ENCODE measurements around the gene BOLL. TPM values are rescaled to one million over a fixed set of nuclear protein-coding genes. Genes with fewer than 3 reads are reported as not detected.
A peak's percentile ranks its signal among the peaks of the same experiment; 100 is the strongest.
"Not testable (repeated sequence)": the region's sequence is repeated elsewhere in the genome, so short reads cannot be mapped to it uniquely, and the experiment has no call there.

Gene BOLL, protein sequence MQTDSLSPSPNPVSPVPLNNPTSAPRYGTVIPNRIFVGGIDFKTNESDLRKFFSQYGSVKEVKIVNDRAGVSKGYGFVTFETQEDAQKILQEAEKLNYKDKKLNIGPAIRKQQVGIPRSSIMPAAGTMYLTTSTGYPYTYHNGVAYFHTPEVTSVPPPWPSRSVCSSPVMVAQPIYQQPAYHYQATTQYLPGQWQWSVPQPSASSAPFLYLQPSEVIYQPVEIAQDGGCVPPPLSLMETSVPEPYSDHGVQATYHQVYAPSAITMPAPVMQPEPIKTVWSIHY
- not detected for total RNA-seq

DNA sequence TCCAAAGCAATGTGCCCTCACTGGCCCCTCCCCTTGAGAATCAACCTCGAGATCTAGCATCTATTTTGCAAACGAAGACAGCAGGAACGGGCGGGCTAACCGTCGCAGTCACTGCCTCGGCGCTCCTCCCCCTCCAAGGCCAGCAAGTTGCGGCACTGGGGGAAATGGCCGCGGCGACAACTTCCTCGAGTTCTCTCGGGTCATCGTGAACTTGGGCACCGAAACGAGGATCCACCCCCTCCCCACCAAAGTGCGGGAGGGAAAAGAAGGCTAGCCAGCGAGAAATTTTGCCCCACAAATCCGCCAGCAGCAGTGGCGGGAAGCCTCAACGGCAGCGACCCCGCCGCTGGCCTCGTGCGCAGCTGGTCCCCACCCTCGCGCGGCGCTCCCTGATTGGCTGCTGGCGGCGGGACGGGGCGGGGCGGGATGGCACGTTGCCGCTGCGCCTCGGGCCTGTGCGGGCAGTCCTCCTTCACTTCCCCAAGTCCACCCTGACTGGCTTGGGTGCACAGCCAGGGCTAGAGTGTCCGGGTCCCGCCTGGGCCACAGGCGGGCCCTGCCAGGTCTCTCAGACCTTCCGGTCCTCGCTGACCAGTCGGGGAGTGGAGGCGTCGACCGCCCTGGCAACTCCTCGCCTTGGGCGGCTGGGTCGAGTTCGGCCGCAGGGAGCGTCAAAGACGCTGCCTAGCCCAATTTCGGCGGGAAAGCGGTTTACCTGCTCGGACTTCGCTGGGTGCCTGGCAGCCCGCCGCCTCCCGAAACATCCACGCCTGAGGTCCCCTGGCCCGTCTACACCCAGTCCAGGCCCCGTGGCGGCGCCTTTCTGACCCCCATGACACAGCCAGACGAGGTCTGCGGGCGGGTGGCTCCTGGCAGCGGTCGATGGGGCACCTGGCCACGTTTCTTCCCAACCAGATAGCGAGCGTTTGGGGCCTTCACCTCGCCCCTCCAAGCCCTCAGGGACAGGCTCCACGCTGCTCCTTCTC is at the start of gene BOLL:
BOLL (minus strand) TSS at position 364 of the 986 bp plus-strand sequence. CDS start 3,469 bp downstream, outside the sequence.
- Mint-ChIP-seq H3K4me3 (peak within 1 kb of the TSS; percentile 67), H3K4me1 (peaks cover 2% of the 10 kb centered on the region), H3K27ac (no peak within 1 kb of the TSS), H3K36me3 (ENCODE audit: low read depth) (no peaks in the 10 kb centered on the region), H3K27me3 (peaks cover 17% of the 10 kb centered on the region), H3K9me3 (ENCODE audit: low read depth) (no peaks in the 10 kb centered on the region)
- DNase-seq (no peak), ATAC-seq (no peak)
- POLR2A ChIA-PET = no interaction called here
- CTCF ChIA-PET = interaction anchor here (0.7 to 2.6 kb wide), 5 partner anchors 23 to 512 kb away, joined by 3 to 12 read pairs (median 3); no protein-coding TSS in a partner anchor
- intact Hi-C loops (cut with DNase I, micrococcal nuclease) = loop anchor here in 1 of 2 experiments (10.0 kb wide), 1 partner anchor 770 kb away; no protein-coding TSS in a partner anchor

DNA sequence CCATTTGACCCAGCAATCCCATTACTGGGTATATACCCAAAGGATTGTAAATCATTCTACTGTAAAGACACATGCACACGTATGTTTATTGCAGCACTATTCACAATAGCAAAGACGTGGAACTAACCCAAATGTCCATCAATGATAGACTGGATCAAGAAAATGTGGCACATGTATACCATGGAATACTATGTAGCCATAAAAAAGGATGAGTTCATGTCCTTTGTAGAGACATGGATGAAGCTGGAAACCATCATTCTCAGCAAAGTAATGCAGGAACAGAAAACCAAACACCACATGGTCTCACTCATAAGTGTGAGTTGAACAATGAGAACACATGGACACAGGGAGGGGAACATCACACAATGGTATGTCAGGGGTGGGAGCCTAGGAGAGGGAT is 49.7 kb upstream of the BOLL start:
- ATAC-seq, H3K27ac Mint-ChIP-seq, H3K4me3 Mint-ChIP-seq, POLR2A ChIA-PET, CTCF ChIA-PET, DNase-seq, H3K27me3 Mint-ChIP-seq: not testable (repeated sequence)
- Mint-ChIP-seq H3K36me3 (ENCODE audit: low read depth) (peaks cover 11% of the 10 kb centered on the region), H3K4me1 (peaks cover 30% of the 10 kb centered on the region), H3K9me3 (ENCODE audit: low read depth) (peaks cover 15% of the 10 kb centered on the region)
- intact Hi-C loops (cut with DNase I, micrococcal nuclease) = loop anchor here in 1 of 2 experiments (5.0 kb wide), 2 partner anchors 103 to 118 kb away; no protein-coding TSS in a partner anchor

DNA sequence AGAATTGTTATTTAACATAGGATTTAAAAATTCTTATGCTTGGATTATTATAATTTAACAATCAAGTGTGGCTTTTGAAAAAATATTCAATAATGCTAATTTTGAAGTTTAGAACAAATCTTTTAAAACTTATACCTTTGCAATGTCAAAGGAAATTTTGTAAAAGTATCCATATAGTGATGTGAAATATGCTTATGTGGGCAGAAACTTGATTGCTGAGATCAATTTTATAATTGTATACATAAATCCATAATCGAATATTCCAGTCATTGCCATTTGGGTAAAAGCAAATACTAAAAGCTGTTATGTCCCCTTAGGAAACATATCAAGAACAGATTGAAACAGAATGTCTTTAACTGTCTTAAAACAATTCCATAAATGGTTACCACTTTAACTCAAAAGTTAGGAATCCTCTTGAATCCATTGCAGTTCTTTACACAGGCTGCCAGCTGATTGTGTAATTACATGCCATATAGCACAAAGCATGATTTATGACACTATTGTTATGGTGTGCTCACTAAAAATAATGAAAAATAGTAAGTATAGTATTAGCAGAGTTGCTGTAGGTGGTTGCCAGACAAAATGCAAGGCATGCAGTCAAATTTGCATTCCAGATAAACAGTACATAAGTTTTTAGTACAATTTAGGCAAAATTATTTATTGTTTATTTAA is 43.5 kb upstream of the BOLL start:
- DNase-seq (no peak), ATAC-seq (no peak)
- peaks cover 15% of the 10 kb centered on the region for H3K9me3 Mint-ChIP-seq (ENCODE audit: low read depth)
- ChIA-PET CTCF (interaction anchor here (2.4 kb wide), 1 partner anchor 9 kb away, joined by 11 read pairs; no protein-coding TSS in a partner anchor), POLR2A (no interaction called here)
- H3K27me3 Mint-ChIP-seq = no peaks in the 10 kb centered on the region
- intact Hi-C loops (cut with DNase I, micrococcal nuclease) = no loop called here
- no peak overlapping the region for H3K4me3 Mint-ChIP-seq
- H3K36me3 Mint-ChIP-seq (ENCODE audit: low read depth) = peaks cover 11% of the 10 kb centered on the region
- peaks cover 8% of the 10 kb centered on the region for H3K4me1 Mint-ChIP-seq
- H3K27ac Mint-ChIP-seq = no peak overlapping the region

DNA sequence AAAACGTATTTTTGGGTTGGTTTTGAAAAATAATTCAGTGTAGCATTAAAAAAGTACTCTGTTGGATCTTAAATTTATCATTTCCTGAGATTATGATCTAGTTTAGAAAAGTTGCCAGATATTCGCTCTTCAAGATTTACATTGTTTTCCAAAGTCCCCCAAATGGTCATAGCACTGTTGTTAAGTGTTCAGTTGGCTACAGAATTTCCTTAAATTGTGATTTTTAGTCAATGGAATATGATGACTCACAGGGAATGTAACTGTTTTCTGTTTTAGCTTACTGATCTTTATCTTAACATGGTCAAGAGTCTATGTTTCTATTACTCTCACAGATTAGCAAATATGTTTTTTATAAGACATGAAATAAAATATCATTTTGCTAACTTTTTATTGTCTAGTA is 42.5 kb upstream of the BOLL start:
- Mint-ChIP-seq H3K36me3 (ENCODE audit: low read depth) (peaks cover 11% of the 10 kb centered on the region), H3K27ac (no peak overlapping the region), H3K4me1 (peaks cover 9% of the 10 kb centered on the region), H3K4me3 (no peak overlapping the region), H3K27me3 (no peaks in the 10 kb centered on the region), H3K9me3 (ENCODE audit: low read depth) (peaks cover 13% of the 10 kb centered on the region)
- DNase-seq (no peak), ATAC-seq (no peak)
- ChIA-PET POLR2A (no interaction called here), CTCF (interaction anchor here (0.6 to 1.5 kb wide), 2 partner anchors 14 to 20 kb away, joined by 3 to 4 read pairs; no protein-coding TSS in a partner anchor)
- intact Hi-C loops (cut with DNase I, micrococcal nuclease) = no loop called here

DNA sequence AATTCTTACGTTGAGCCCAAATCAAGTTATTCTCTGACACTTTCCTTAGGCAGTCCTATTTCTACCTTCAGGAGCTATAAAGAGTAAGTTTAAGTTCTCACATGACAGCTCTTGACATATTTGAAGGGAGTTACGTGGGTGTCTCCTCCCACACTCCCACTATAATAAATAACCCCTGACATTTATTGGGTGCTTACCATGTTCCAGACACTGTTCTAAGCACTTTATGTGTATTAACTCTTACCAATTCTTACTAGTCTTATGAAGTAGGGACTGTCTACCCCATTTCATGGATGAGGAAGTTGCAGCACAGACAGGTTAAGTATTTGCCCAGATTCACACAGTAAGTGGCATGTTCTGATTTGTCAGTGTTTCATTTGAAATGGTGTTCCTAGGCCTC is 37.2 kb upstream of the BOLL start:
- CTCF ChIA-PET = interaction anchor here (0.7 to 1.4 kb wide), 4 partner anchors 8 to 170 kb away, joined by 3 to 4 read pairs (median 4); no protein-coding TSS in a partner anchor

DNA sequence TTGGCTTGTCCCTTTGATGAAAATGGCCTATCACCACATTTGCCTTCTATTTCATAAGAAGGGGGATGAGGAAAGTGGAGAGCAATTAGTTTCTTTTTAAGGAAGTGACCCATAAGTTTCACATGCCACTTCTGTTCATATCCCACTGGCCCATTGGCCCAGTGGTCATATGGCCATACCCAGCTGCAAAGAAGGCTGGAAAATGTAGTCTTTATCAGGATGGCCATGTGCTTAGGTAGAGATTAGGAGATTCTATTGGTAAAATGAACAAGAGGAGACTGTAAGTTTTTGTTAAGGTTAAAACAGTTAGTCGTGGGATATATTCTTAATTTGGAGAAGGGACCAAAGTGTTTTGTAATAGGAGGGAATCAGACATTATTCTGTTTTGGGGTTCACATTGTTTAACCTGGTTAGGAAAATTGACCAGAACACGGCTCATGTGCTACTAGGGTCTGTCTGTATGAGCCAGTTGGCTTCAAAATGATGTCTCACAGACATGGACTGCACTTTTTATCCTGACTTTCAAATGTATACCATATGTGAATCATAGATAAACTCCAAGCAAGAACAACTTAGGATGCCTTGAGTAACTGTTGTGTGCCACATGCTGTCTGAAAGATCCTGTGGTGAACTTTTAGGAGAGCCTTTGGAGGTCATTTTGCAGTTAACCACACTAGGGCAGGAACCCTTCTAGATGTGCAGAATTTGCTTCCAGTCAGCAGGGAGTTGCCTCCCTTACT is 36.6 kb upstream of the BOLL start:
- Mint-ChIP-seq H3K4me3 (no peak overlapping the region), H3K4me1 (peaks cover 43% of the 10 kb centered on the region), H3K36me3 (ENCODE audit: low read depth) (peaks cover 2% of the 10 kb centered on the region), H3K27ac (no peak overlapping the region), H3K9me3 (ENCODE audit: low read depth) (no peaks in the 10 kb centered on the region), H3K27me3 (no peaks in the 10 kb centered on the region)
- intact Hi-C loops (cut with DNase I, micrococcal nuclease) = no loop called here
- DNase-seq (no peak), ATAC-seq (no peak)
- ChIA-PET POLR2A (no interaction called here), CTCF (interaction anchor here (0.7 to 1.5 kb wide), 4 partner anchors 12 to 171 kb away, joined by 3 to 4 read pairs (median 4); no protein-coding TSS in a partner anchor)

More for the DNA sequence above, 37.2 kb upstream of the BOLL start:
- peaks cover 43% of the 10 kb centered on the region for H3K4me1 Mint-ChIP-seq
- H3K36me3 Mint-ChIP-seq (ENCODE audit: low read depth) = peaks cover 2% of the 10 kb centered on the region
- H3K27me3 Mint-ChIP-seq = no peaks in the 10 kb centered on the region
- no peak overlapping the region for H3K4me3 Mint-ChIP-seq
- intact Hi-C loops (cut with DNase I, micrococcal nuclease) = no loop called here
- H3K9me3 Mint-ChIP-seq (ENCODE audit: low read depth) = no peaks in the 10 kb centered on the region
- H3K27ac Mint-ChIP-seq = no peak overlapping the region
- POLR2A ChIA-PET = no interaction called here
- DNase-seq (no peak), ATAC-seq (no peak)

DNA sequence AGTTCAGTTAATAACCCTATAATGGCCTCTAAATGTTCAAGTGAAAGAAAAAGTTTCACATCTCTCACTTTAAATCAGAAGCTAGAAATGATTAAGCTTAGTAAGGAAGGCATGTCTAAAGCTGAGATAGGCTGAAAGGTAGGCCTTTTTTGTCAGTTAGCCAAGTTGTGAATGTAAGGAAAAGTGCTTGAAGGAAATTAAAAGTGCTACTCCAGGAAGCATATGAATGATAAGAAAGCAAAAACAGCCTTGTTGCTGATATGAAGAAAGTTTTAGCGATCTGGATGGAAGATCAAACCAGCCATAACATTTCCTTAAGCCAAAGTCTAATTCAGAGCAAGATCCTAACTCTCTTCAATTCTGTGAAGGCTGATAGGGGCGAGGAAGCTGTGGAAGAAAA is 29.4 kb upstream of the BOLL start:
- POLR2A ChIA-PET = no interaction called here
- Mint-ChIP-seq H3K27ac (peak overlapping the region; percentile 65), H3K27me3 (no peaks in the 10 kb centered on the region), H3K36me3 (ENCODE audit: low read depth) (no peaks in the 10 kb centered on the region), H3K4me1 (peaks cover 65% of the 10 kb centered on the region), H3K4me3 (peak overlapping the region; percentile 40), H3K9me3 (ENCODE audit: low read depth) (no peaks in the 10 kb centered on the region)
- CTCF ChIA-PET = interaction anchor here (0.7 to 3.2 kb wide), 16 partner anchors 8 to 1654 kb away, joined by 3 to 21 read pairs (median 3); partner anchors contain the start of gene PLCL1
- ATAC-seq (peak; percentile 40), DNase-seq (no peak)
- intact Hi-C loops (cut with DNase I, micrococcal nuclease) = loop anchor here in 1 of 2 experiments (2.0 kb wide), 1 partner anchor 24 kb away; no protein-coding TSS in a partner anchor

DNA sequence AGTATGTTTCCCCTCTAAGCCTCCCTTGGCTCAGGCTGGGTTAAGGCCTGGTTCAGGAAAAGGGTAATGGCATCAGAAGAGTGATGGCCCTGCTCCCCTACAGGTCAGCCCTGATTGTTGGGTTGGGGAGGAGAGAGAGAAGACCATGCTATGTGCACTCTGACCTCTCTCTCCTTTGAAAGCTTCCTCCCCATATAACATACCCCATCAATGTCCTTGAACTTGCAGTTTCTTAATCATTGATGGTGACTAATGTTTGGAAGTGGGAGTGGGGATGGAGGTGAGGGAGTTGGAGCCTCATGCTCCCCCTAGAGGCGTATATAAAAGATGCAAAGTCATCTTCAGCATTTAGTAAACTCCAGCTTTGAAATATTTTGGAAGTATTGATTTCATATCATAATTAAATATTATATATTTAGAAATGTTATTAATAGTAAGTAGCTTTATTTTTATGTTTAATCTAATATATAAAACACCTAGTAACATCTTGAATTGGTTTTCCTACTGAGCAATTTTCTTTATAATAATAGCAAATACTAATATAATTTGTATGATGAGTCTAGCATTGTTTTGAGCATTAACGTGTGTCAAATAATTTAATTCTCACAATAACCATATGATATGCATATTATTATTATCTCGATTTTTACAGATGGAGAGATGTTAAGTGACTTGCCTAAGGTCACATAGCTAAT is 28.1 kb upstream of the BOLL start:
- peak; percentile 32 for DNase-seq
- Mint-ChIP-seq H3K4me3 (no peak overlapping the region), H3K36me3 (ENCODE audit: low read depth) (no peaks in the 10 kb centered on the region), H3K27me3 (no peaks in the 10 kb centered on the region), H3K4me1 (peaks cover 66% of the 10 kb centered on the region), H3K9me3 (ENCODE audit: low read depth) (no peaks in the 10 kb centered on the region), H3K27ac (no peak overlapping the region)
- CTCF ChIA-PET = interaction anchor here (0.7 to 3.2 kb wide), 35 partner anchors 9 to 450 kb away, joined by 3 to 21 read pairs (median 4); partner anchors contain the start of gene PLCL1
- ATAC-seq = peak; percentile 65
- intact Hi-C loops (cut with DNase I, micrococcal nuclease) = no loop called here
- POLR2A ChIA-PET = no interaction called here

DNA sequence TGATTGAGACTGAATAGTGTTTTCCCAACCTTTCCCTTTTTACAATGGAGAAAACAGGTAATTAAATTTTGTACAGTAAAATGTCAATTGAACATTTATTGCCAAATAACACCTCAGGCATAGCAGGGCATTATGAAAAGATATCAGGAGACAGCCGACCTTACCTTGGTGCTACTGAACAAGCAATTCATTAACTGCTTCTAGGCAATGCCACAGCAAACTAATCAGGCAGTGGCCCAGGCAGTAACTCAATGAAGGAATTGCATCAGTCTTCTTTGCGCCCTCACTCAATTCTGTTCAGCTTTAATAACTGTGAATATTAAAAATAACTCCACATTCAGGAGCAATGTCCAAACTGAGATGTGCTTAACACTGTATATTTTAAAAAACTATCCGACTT is 25.4 kb upstream of the BOLL start:
- Mint-ChIP-seq H3K27me3 (peaks cover 2% of the 10 kb centered on the region), H3K4me3 (no peak overlapping the region), H3K9me3 (ENCODE audit: low read depth) (no peaks in the 10 kb centered on the region), H3K4me1 (peaks cover 78% of the 10 kb centered on the region), H3K27ac (no peak overlapping the region), H3K36me3 (ENCODE audit: low read depth) (no peaks in the 10 kb centered on the region)
- intact Hi-C loops (cut with DNase I, micrococcal nuclease) = no loop called here
- DNase-seq (no peak), ATAC-seq (no peak)
- ChIA-PET CTCF (interaction anchor here (0.5 to 5.0 kb wide), 6 partner anchors 10 to 330 kb away, joined by 3 to 22 read pairs (median 4); no protein-coding TSS in a partner anchor), POLR2A (no interaction called here)

DNA sequence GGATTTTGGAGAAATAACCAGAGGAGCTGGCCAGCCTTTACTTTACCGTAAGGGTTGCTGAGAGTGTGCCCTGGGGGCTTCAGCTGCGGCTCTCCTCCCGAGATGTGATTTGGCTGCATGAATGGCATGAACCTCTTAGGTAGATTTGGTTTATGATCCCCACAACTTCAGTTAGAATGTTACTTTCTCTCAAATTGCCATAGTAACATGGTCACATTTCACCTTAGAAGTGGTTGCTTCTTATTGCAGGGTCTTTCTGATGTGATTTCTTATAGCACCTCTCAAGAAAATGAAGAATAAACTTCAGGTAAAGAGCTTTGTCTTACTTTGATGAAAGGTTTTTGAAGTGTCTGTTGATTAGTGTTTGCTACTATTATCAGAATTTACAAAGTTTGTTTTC is 24.9 kb upstream of the BOLL start:
- intact Hi-C loops (cut with DNase I, micrococcal nuclease) = no loop called here
- H3K4me1 Mint-ChIP-seq = peaks cover 75% of the 10 kb centered on the region
- no peak overlapping the region for H3K27ac Mint-ChIP-seq
- H3K4me3 Mint-ChIP-seq = no peak overlapping the region
- ChIA-PET POLR2A (interaction anchor here (0.7 to 1.0 kb wide), 2 partner anchors 28 to 145 kb away, joined by 3 read pairs; no protein-coding TSS in a partner anchor), CTCF (interaction anchor here (0.5 to 5.0 kb wide), 9 partner anchors 8 to 486 kb away, joined by 3 to 22 read pairs (median 4); no protein-coding TSS in a partner anchor)
- no peaks in the 10 kb centered on the region for H3K36me3 Mint-ChIP-seq (ENCODE audit: low read depth)
- H3K27me3 Mint-ChIP-seq = peaks cover 2% of the 10 kb centered on the region
- DNase-seq = no peak
- no peak for ATAC-seq
- no peaks in the 10 kb centered on the region for H3K9me3 Mint-ChIP-seq (ENCODE audit: low read depth)

All from activated CD4-positive, alpha-beta T cell treated with anti-CD3 and anti-CD28 coated beads for 36 hours (primary cell).